Fibroblast of skin of right quadriceps (primary cell): ENCODE measurements around the gene RNF38.
"Not testable (repeated sequence)": the region's sequence is repeated elsewhere in the genome, so short reads cannot be mapped to it uniquely, and the experiment has no call there.

ENCODE experiments used
- DNase-seq: peaks from one replicate; pipeline ENCODE4 v3.0.0-alpha.2; 2013

Gene RNF38

DNA sequence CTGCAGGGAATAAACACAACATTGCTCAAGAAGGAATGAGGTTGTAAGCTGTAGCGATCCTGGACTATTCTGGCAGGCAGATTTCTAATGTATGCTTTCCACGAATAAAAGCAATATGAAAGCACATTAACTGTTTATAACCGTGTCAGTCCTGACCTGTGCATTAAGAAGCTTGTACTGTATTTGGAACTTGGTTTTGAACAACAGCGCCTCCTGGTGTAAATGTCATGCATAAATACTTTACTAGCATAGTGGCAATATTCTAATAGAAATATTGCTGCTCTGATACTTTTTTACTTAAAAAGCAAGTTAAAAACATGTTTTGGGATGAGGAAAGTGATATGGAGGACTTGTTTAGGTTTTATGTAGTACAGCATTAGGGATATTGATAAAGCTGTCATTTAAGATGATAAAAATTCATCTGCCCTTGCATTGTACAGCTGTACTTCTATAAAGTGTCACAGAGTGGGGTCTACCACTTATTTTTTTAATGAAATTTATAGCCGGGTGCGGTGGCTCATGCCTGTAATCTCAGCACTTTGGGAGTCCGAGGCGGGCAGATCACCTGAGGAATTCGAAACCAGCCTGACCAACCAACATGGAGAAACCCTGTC, 71.2 kb downstream of the RNF38 start:
- peak; percentile 71 for DNase-seq

DNA sequence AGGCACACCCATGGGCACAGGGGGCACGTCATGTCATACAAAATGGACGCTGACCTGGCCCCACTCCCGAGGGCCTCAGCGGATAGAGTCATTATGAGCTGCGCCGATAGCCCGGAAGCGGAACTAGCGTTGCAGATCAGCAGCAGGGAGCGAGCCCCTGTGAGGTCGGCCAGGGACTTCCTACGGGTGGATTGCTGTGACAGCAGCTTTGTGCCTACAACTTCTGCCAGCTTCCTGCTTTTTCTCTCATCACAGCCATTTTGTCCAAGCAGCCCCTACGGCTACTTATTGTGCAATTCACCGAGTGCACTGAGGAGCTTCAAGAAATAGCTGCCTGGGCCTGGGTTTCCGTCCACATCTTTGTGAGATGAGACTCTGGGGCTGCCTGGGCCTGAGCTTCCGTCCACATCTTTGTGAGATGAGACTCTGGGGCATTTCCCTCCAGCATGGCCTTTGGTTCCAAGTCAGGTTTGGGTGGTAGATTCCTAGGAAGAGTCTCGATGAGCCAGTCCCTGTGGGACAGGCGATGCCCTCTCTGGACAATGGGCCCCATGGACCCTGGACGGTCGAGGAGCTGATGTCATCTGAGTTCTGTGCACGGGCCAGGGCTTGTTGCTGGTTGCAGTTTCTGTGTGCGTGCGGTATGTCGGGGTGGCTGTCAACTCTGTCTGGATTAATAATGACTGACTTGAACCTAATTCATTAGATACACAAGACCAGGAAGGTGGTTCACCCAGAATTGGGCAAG, 74.8 kb downstream of the RNF38 start:
- DNase-seq, result no peak

DNA sequence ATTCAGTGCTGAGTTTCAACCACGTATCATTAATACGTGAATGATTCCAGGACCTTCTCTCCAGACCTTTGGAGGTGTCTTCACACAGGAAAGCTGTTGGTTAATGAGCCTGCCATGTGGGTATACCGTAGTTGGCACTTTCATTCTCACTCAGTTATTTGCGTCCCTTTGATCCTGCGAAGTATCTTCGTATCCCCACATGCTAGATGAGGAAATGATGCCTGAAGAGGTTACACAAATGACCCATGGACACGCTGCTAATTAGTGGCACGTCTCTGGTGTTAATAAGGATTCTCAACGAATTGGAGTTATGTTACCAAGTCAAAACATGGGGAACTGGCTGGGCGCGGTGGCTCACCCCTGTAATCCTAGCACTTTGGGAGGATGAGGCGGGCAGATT, 76.1 kb downstream of the RNF38 start:
- DNase-seq, result no peak

DNA sequence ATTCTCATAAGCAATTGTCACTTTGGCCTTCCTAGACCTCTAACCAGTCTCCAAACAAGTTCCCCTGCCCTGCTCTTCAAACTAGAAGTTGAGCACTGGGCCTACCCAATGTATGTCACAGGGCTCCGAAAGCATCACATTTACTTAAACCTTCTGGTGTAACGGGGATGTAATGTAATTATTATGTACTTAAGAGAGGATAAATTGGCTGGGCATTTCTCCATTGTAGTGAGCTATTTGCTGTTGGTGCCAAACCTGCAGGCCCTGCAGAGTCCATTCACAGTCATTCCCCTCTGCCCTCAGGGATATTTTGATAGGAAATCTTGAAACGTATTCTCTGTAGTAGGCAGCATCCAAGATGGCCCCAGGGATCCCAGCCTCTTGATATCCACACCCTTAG, 77.6 kb downstream of the RNF38 start:
- DNase-seq, result no peak

DNA sequence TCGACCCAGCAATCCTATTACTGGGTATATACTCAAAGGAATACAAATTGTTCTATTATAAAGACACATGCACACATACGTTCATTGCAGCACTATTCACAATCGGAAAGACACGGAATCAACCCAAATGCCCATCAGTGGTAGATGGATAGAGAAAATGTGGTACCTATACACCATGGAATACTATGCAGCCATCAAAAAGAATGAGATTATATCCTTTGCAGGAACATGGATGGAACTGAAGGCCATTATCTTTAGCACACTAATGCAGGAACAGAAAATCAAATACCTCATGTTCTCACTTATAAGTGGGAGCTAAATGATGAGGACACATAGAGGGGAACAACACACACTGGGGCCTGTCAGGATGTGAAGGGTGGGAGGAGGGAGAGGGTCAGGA, 78.2 kb downstream of the RNF38 start:
- DNase-seq, result not testable (repeated sequence)

DNA sequence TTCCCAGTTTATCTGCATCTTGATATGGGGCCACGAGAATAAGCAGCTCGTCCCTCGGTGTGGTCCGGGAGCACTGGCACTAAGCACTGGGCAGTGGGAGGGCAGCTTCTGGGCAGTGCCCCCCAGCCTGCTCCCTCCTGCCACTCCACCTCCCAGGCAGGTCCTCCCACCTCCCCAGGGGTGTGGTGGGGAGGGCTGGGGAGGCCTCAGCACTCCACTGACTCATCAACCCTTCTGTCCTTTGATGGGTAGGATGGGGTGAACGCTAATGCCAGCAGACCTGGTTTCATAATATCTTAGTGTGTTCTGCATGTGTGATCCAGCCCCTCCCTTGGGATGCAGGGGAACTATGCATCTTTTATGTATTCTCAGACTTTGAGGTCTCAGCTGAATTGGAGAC, 79.6 kb downstream of the RNF38 start:
- DNase-seq, result no peak

DNA sequence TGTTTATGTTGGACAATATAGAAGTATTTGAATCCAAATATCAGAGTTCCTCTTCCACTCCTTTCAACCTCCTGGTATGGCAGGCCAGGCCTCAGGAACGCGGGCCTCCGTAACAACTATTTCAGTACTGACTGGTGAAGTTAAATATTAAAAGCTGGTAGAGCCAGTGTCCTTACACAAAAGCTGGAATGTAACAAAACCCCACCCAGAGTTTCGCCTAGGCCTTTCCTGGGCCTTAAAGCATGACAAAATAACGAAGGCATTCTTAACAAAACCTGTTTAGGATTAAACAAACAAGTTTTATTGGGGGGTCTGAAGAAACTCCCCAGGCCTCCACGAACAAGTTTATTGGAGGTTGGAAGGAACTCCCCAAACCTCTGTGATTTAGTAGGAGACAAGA, 80.3 kb downstream of the RNF38 start:
- DNase-seq, result no peak

DNA sequence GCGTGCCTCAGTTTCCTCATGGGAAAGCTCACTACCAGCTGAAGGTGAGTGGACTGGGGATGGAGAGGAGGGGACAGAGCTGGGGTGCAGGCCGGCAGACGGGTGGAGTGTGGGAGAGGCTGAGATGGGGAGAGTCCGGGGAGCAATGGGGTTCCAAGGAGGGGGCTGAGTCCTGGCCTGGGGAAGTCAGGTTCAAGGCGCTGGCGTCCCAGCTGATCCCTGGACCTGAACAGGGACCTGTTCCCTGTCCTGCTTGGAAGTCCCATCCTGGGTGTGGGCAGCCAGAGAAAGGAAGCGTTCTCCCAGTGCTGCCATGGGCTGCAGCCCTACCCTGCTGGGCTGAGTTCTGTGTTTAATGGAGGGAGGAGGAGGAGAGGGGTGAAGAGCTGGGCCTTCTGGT, 80.9 kb downstream of the RNF38 start:
- no peak for DNase-seq

DNA sequence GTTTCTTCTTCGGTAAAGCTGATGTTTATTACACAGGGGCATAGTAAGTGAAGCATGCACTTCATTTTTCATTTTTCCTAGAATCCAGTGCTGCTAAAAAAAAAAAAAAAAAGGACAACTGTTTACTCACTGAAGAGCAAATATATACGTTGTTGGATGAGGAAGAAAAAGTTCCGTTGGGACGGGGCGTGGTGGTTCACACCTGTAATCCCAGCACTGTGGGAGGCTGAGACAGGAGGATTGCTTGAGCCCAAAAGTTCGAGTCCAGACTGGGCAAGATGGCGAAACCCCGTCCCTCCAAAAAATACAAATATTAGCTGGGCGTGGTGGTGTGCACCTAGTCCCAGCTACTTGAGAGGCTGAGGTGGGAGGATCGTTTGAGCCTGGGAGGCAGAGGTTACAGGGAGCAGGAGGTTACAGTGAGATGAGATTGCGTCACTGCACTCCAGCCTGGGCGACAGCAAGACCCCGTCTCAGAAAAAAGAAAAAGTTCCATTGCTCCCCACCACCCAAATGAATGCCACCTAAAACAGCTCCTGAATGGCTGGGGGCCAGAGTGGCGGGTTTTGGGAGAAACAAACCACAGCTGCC, 81.8 kb downstream of the RNF38 start:
- DNase-seq, result no peak

DNA sequence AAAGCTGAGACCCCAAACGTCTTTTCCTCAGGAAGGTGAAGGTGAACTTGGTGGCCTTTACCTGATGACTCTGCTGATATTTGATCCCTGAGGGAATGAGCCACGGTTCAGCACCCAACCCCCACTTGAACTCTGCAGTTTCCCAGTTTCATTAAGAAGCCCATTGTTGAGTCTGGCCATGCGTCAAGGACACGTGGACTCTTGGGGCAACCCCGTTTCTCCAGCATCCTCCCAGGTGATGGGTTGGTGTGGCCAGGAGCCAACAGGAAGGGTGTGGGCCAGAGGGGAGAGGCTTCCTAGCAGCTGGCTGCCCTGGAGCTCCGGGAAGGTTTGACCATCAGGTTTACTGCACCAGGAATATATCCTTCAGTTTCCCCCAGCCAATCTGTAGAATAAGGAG, 82.3 kb downstream of the RNF38 start:
- DNase-seq, result no peak

DNA sequence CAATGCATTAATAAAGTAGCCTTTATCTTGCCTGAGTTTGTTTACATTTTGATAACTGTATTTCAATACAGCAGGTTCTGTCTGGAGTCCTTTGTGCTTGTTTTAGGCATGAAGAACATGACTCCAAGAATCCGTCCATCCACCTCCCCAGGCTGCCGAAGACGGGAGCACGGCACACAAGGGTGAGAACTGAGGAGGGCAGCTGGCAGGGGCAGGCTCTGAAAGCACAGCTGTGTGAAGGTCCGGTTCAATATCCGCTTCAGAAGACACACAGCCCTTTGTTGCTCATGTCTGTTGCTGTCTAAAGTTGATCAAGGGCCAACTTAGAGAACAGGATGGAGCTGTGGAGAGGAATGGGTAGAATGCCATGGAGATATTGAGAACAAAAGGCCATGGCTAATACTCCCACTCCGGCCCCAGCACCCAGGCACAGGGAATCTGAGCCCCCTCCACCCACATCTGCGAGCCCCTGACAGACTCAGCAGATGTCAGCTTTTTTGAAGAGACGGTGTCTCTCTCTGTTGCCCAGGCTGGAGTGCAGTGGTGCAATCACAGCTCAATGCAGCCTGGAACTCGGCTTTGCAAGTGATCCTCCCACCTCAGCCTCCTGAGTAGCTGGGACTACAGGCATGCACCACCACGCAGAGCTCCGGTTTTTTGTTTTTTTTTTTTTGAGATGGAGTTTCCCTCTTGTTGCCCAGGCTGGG, 83.3 kb downstream of the RNF38 start:
- no peak for DNase-seq

DNA sequence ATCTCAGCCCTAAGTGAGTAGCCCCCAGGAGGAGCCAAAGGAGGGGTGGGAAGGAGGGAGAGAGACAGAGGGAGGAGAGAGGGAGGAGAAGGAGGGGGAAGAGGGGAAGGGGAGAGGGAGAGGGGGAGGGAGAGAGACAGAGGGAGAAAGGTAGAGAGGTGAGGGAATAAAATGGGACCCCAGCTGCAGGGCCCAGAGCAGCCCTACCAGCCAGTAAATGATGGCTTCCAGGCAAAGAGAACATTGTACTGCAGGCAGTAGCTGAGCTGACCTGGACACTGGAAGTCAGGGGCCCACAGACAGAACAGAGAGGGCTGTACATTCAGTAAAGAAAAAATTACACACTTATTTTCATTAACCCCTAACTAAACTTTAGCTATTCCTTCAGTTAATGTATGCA, 84.0 kb downstream of the RNF38 start:
- no peak for DNase-seq

DNA sequence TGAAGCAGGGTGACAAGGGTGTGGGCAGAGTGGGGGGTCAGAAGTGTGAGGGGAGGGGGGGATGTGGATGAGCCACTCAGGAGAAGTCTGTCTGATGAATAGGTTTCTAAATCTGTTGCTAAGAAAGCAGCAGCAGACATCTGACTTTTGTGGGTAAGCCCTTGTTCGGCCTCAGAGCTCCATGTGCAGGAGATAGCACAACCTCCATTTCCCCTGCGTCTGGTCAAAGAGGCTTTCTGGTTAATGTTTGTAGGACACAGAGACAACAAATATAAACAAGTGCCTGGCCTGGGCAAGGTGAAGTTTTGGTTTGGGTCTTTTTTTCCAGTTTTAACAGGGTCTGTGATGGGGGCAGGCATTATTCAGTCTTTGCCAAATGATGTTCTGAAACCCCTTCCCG, 84.8 kb downstream of the RNF38 start:
- no peak for DNase-seq

DNA sequence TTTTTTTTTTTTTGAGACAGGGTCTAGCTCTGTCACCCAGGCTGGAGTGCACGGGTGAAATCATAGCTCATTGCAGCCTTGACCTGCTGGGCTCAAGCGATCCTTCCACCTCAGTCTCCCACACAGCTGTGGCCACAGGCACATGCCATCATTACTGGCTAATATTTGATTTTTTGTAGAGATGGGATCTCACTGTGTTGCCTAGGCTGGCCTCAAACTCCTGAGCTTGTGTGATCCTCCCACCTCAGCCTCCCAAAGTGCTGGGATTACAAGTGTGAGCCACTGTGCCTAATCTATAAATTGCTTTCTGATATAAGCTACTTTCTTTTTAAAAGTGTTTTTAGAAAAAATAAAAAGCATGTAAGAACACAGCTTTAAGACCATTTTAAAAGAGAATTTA, 85.3 kb downstream of the RNF38 start:
- DNase-seq, result no peak

DNA sequence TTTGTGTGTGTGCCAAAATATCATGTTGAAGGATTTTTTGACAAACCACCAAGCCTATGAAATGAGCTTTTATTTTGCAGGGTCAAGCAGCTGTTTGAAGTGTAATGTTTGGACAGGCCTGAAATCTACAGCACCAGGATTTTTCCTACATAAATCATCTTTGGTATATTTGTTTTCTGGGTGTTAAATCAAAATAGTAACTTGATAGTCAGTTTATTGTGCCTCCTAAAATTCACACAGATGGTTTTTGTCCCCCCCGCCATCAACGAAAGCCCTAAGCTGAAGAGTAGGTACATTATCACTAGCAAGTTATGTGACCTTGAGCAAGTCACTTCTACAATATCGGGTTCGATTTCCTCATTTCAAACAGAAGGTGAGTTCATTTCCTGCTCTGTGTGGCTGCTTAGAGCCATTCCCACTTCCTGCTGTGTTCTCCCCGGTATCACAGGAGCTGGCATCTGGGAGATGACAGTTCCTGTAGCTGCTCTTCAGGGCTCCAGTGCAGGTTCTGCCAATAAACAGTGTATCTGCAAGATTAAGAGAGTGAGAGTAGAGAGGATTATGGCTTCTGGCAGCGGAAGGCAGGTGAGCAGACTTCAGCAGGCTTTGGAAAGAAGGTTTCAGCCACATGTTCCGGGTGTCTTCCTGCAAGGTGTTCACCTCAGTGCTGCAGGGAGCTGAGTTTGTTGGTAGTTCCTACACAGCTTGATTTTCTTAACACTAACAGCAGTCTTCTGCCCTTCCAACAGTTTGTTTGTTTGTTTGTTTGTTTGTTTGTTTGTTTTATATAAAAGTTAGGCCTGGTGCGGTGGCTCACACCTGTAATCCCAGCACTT, 93.4 kb downstream of the RNF38 start:
- DNase-seq, result no peak

DNA sequence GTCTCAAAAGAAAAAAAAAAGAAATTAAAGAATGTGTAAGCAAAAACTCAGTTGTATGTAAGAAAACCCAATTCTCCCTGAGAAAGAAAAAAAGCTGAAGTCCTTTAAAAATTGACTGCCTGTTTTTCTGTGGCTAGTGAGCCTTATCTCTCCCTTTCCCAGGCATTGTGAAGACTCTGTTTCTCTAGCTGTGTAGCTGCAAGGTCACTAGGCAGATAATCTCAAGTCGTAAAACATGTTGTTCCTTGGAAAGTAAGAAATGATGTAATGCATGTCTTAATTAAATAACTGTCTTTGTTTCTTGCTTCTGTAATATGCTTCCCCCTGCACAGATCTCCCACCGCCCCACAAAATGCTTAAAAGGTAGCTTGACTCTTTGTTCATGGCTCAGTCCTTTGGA, 95.7 kb downstream of the RNF38 start:
- DNase-seq, result not testable (repeated sequence)

DNA sequence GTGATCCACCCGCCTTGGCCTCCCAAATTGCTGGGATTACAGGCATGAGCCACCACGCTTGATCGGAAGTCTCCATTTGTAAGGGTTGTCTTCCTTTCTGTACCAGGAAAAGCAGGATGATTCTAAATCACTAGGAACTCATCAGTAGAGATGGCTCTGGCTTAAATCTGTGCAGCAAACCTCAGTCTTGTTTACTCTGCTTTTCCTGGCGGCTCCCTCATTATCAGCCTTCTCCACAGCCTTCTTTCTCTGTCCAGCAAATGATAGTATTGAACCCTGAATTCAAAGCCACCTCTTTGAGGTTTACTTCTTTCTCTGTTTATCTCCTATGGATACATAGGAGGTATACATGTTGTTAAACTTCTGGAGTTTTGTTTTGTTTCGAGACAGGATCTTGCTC, 98.8 kb downstream of the RNF38 start:
- DNase-seq, result no peak

DNA sequence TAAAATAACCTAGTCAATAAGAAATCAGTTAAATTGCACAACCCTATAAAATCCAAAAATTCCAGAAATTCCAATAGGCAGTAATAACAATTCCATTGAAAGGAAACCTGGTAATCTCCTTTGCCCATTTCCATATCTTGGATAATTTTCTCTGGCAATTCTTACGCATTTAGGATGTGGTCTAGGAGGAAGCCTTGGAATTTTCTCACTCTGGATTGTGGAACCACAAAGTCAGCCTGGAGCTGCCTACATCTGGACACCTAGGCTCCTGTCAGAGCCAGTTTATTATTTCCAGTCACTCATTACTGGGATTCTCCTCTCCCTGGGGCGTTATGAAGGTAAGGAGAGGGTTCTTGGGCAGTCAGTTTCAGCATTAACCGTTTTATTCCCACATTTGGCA, 101.5 kb downstream of the RNF38 start:
- DNase-seq, result peak; percentile 85

DNA sequence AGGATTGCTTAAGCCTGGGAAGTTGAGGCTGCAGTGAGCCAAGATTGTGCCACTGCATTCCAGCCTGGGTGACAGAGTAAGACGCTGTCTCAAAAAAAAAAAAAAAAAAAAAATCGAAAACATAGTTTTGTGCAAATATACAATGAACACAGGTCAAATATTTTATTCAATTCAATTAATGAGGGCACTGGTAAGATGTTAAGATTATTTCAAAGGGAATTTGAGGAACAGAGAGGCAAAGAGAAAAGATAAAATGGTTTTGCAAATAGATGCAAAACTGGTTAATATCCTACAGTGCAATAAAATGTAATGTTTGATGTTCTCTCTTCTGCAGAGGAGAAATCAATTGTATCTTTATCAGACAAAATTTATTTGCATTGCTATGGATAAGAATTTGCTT, 102.3 kb downstream of the RNF38 start:
- no peak for DNase-seq

DNA sequence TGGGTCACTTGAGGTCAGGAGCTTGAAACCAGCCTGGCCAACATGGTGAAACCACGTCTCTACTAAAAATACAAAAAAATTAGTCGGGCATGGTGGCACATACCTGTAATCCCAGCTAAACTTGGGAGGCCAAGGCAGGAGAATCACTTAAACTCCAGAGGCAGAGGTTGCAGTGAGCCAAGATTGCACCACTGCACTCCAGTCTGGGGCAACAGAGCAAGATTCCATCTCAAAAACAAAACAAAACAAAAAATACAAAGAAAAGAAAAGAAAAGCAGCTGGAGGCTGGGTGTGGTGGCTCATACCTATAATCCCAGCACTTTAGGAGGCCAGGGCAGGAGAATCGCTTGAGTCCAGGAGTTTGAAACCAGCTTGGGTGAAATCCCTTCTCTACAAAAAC, 105.1 kb downstream of the RNF38 start:
- not testable (repeated sequence) for DNase-seq

DNA sequence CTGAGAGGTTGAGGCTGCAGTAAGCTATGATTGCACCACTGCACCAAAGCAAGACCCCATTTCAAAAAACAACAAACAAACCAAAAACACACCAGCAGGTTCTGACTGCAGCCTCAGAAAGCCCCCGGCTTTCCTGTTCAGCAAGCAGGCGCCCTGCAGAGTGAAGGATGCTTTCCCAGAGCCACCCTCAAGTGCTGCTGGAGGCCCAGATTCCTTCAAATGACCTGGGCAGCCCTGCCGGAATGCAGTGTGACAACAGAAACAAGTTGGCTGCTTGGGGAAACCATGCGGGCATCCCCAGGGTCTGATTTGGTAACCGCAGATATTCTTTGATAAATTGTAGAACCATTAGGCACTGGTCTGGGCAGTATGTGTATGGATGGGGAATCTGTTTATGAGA, 106.2 kb downstream of the RNF38 start:
- no peak for DNase-seq

DNA sequence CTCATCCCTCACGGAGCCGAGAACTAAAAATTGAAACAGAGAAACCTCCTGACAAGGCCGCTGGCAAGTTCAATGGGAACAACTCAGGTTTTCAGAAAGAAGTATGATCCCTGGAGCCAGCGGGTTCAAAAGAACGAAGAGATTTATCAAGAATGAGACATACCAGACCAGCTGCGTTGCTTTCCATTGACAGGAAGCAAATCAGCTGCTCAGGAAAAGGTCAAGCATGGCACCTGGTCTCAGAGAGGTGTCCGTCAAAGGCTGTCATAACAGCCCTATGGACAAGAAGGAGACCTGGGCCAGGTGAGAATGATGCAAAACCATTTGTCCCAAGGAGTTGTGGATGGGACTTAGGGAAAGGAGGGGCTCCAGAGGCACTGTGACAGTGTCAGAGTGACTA, 106.9 kb downstream of the RNF38 start:
- no peak for DNase-seq

DNA sequence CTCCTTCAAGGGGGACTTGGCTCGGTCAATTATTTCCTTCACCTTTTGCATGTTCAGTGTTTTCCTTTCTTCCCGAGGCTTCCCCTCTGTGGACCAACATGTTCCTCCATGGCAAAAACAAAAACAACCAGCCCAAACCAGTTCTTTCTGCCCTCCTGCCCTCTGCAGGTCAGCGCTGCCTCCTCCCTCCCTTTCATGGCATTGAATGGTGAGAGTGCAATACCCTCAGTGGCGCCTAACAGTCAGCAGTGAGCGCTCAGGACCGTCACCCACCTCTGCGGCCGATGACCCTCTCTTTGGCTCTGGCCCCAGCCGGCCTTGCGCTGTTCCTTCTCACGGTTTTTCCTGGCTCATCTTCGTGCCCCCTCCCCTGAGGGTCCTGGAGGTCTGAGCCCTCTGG, 107.4 kb downstream of the RNF38 start:
- no peak for DNase-seq
